GM12878 (cell line): Measurements from ENCODE around the gene PROCA1. TPM values are rescaled to one million over a fixed set of nuclear protein-coding genes. Genes with fewer than 3 reads are reported as not detected.
A peak's percentile ranks its signal among the peaks of the same experiment; 100 is the strongest.

Experiments used
- ASH2L ChIP-seq: fragments of 300-600, 200-600 bp; sonication (generic); IDR thresholded peaks from 2 replicates; pipeline ENCODE4 v1.6.1; 2017; ENCODE audit warnings: low read depth, mild to moderate bottlenecking, borderline replicate concordance
- ATF7 ChIP-seq: fragments of 450-650 bp; IDR thresholded peaks from 2 replicates; pipeline ENCODE4 v1.6.1; 2016; ENCODE audit warnings: low read depth, mild to moderate bottlenecking
- BCL11A ChIP-seq: IDR thresholded peaks from 2 replicates; pipeline ENCODE4 v1.6.1; 2011; ENCODE audit warnings: low read depth, low read length
- BHLHE40 ChIP-seq, 2 experiments: fragments of 450-650 bp in 1 of 2; IDR thresholded peaks; 2 replicates each; pipeline ENCODE4 v1.6.1; 2011 to 2017; ENCODE audit warnings: low read depth in 2 of 2, borderline replicate concordance in 1 of 2, improper control_type of control experiment in 1 of 2, low read length in 1 of 2, mild to moderate bottlenecking in 1 of 2
- CEBPZ ChIP-seq: fragments of 150-350 bp; IDR thresholded peaks from 2 replicates; pipeline ENCODE4 v1.6.1; 2016; ENCODE audit warnings: low read depth, low read length
- FOXK2 ChIP-seq: fragments of 450-650 bp; IDR thresholded peaks from 2 replicates; pipeline ENCODE4 v1.6.1; 2017; ENCODE audit warnings: mild to moderate bottlenecking, moderate library complexity
- HDGF ChIP-seq: fragments of 450-650 bp; IDR thresholded peaks from 2 replicates; pipeline ENCODE4 v1.6.1; 2016; ENCODE audit warnings: antibody characterized with exemption
- IRF5 ChIP-seq: fragments of 450-650 bp; IDR thresholded peaks from 2 replicates; pipeline ENCODE4 v1.6.1; 2017; ENCODE audit warnings: borderline replicate concordance
- JUNB ChIP-seq: IDR thresholded peaks from 2 replicates; pipeline ENCODE4 v1.6.1; 2016; ENCODE audit warnings: antibody characterized with exemption, mild to moderate bottlenecking
- LARP7 ChIP-seq: fragments of 450-650 bp; IDR thresholded peaks from 2 replicates; pipeline ENCODE4 v1.6.1; 2017; ENCODE audit warnings: mild to moderate bottlenecking
- MXI1 ChIP-seq: fragments of 150-350 bp; IDR thresholded peaks from 2 replicates; pipeline ENCODE4 v1.6.1; 2011; ENCODE audit warnings: low read depth, mild to moderate bottlenecking, inconsistent platforms, low read length, improper control_type of control experiment
- NBN ChIP-seq: fragments of 450-650 bp; IDR thresholded peaks from 2 replicates; pipeline ENCODE4 v1.6.1; 2016
- PKNOX1 ChIP-seq: fragments of 450-650 bp; IDR thresholded peaks from 2 replicates; pipeline ENCODE4 v1.6.1; 2016; ENCODE audit warnings: mild to moderate bottlenecking
- POLR2AphosphoS2 ChIP-seq: IDR thresholded peaks from 2 replicates; pipeline ENCODE4 v1.6.1; 2011; ENCODE audit warnings: low read depth, mild to moderate bottlenecking, low read length, improper control_type of control experiment, moderate library complexity
- RB1 ChIP-seq: fragments of 450-650 bp; formaldehyde crosslinking; IDR thresholded peaks from 2 replicates; pipeline ENCODE4 v1.6.1; 2017; ENCODE audit warnings: mild to moderate bottlenecking, borderline replicate concordance
- RBBP5 ChIP-seq: fragments of 200-600 bp; sonication (generic); conservative IDR thresholded peaks from 2 replicates; pipeline ENCODE4 v1.6.1; 2016
- RELB ChIP-seq: fragments of 450-650 bp; IDR thresholded peaks from 2 replicates; pipeline ENCODE4 v1.6.1; 2017; ENCODE audit warnings: low read depth, mild to moderate bottlenecking, moderate library complexity
- RUNX3 ChIP-seq: IDR thresholded peaks from 2 replicates; pipeline ENCODE4 v1.6.1; 2012; ENCODE audit warnings: low read length, inconsistent platforms
- SMC3 ChIP-seq: IDR thresholded peaks from 2 replicates; pipeline ENCODE4 v1.6.1; 2011; ENCODE audit warnings: low read length, improper control_type of control experiment, borderline replicate concordance
- STAT1 ChIP-seq: fragments of 450-650 bp; conservative IDR thresholded peaks from 2 replicates; pipeline ENCODE4 v1.6.1; 2014; ENCODE audit warnings: antibody characterized with exemption, mild to moderate bottlenecking
- ZNF207 ChIP-seq: fragments of 450-650 bp; IDR thresholded peaks from 2 replicates; pipeline ENCODE4 v1.6.1; 2014; ENCODE audit warnings: antibody characterized with exemption, mild to moderate bottlenecking, borderline replicate concordance
- ZNF24 ChIP-seq: fragments of 450-650 bp; IDR thresholded peaks from 2 replicates; pipeline ENCODE4 v1.6.1; 2017; ENCODE audit warnings: antibody characterized with exemption, mild to moderate bottlenecking
- ZNF274 ChIP-seq: IDR thresholded peaks from one replicate; pipeline ENCODE4 v1.8.0; 2011; ENCODE audit not compliant: insufficient read length, insufficient read depth
- ZNF384 ChIP-seq: IDR thresholded peaks from 2 replicates; pipeline ENCODE4 v1.6.1; 2012; ENCODE audit warnings: low read depth, mild to moderate bottlenecking, low read length, improper control_type of control experiment, borderline replicate concordance
- ZSCAN29 ChIP-seq: fragments of 450-650 bp; IDR thresholded peaks from 2 replicates; pipeline ENCODE4 v1.6.1; 2017; ENCODE audit warnings: mild to moderate bottlenecking, moderate library complexity
- polyA plus RNA-seq, 11 experiments: library from polyadenylated mRNA; depleted of rRNA in 4 of 11; unstranded in 6 of 11; stranded (reverse) in 5 of 11; fragments of >200 nt; fragmentation: Nextera tagmentation in 4 of 11; fragmentation: Illumina TruSeq in 1 of 11; extraction: Ambion mirVana in 4 of 11; extraction: Trizol in 1 of 11; gene quantifications; 1 replicate in 1 of 11; 2 replicates in 10 of 11; pipeline versions ENCODE4 v1.2.1 to v1.2.3, GENCODE V29; 2011 to 2016; ENCODE audit warnings: inconsistent platforms in 2 of 11, missing spikeins in 2 of 11, low read depth in 1 of 11
- total RNA-seq, 4 experiments: library from RNA; depleted of rRNA in 3 of 4; stranded (reverse); fragments of >200 nt in 3 of 4; fragmentation: Illumina TruSeq in 1 of 4; extraction: Trizol in 1 of 4; gene quantifications; 2 replicates each; pipeline versions ENCODE4 v1.2.1 to v1.2.3, GENCODE V29; 2013 to 2021

The PROCA1 gene
- total and polyA plus RNA-seq, 10 of the 15 experiments (the other 5 are each of a cell fraction or from before 2014, with no cell fraction given), result 0.35 to 4.8 (median 1.4) TPM

GRCh38 chr17:28661635-28662526 is 49.8 kb downstream of the PROCA1 start, which contains the start of the genes SDF2 and SUPT6H (continued):
- peak; percentile 29; the same call in 1 of the 2 replicates for TF ChIP-seq ZNF207
- TF ChIP-seq SMC3, result no peak
- TF ChIP-seq RELB, result peak; percentile 87
- TF ChIP-seq IRF5, result no peak
- TF ChIP-seq JUNB, result no peak
- TF ChIP-seq ZSCAN29, result no peak
- no peak for TF ChIP-seq ASH2L
- TF ChIP-seq RBBP5, result no peak
- TF ChIP-seq FOXK2, result no peak
- TF ChIP-seq MXI1, result peak; percentile 63
- TF ChIP-seq RUNX3, result peak; percentile 78
- TF ChIP-seq ZNF274, result no peak
- TF ChIP-seq BHLHE40 (IDR thresholded peaks at IDR 0.05; ENCODE audit: borderline replicate concordance in 1 of 2, low read depth in 2 of 2, low read length in 1 of 2), result peak in 1 of 2 experiments; percentile 49; a peak in 1 of 4 replicates
- no peak for TF ChIP-seq ZNF24
- TF ChIP-seq ZNF384, result no peak
- no peak for TF ChIP-seq STAT1
- peak; percentile 67; the same call in 1 of the 2 replicates for TF ChIP-seq HDGF
- no peak for TF ChIP-seq BCL11A
- TF ChIP-seq ATF7, result peak; percentile 93
- TF ChIP-seq NBN, result peak; percentile 95
- peak; percentile 74 for TF ChIP-seq LARP7
- TF ChIP-seq PKNOX1, result peak; percentile 76
- TF ChIP-seq RB1, result peak; percentile 74; the same call in 1 of the 2 replicates
- TF ChIP-seq CEBPZ, result no peak
- TF ChIP-seq POLR2AphosphoS2, result peak; percentile 85
